ENCODE measurements around the gene CCNT1. TPM values are rescaled to one million over a fixed set of nuclear protein-coding genes. Genes with fewer than 3 reads are reported as not detected.
"Not testable (repeated sequence)": the region's sequence is repeated elsewhere in the genome, so short reads cannot be mapped to it uniquely, and the experiment has no call there.

Gene CCNT1
- total and polyA plus RNA-seq, 8 donors = 2.7 to 54.0 (median 9.2) TPM

GRCh38 chr12:48686615-48687334 lies 29.7 kb downstream of the CCNT1 start:
- TF ChIP-seq POLR2A (IDR thresholded peaks at IDR 0.05) (no peak), POLR2AphosphoS5 (IDR thresholded peaks at IDR 0.05) (no peak), EP300 (IDR thresholded peaks at IDR 0.05) (no peak)
- TF ChIP-seq, protein P1, sequence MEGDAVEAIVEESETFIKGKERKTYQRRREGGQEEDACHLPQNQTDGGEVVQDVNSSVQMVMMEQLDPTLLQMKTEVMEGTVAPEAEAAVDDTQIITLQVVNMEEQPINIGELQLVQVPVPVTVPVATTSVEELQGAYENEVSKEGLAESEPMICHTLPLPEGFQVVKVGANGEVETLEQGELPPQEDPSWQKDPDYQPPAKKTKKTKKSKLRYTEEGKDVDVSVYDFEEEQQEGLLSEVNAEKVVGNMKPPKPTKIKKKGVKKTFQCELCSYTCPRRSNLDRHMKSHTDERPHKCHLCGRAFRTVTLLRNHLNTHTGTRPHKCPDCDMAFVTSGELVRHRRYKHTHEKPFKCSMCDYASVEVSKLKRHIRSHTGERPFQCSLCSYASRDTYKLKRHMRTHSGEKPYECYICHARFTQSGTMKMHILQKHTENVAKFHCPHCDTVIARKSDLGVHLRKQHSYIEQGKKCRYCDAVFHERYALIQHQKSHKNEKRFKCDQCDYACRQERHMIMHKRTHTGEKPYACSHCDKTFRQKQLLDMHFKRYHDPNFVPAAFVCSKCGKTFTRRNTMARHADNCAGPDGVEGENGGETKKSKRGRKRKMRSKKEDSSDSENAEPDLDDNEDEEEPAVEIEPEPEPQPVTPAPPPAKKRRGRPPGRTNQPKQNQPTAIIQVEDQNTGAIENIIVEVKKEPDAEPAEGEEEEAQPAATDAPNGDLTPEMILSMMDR (IDR thresholded peaks at IDR 0.05) = no peak
- intact Hi-C loops (cut with DNase I; ENCODE audit: low total_unique reads) = no loop called here
- no peak for DNase-seq
- H3K27ac ChIP-seq = no peak overlapping the region
- peaks cover 0 to 38% (median 30%) of the 10 kb centered on the region in 4 donors for H3K36me3 ChIP-seq
- H3K4me1 ChIP-seq = peaks cover 0 to 25% (median 13%) of the 10 kb centered on the region in 4 donors
- no peaks in the 10 kb centered on the region for H3K27me3 ChIP-seq
- H3K4me3 ChIP-seq = no peak overlapping the region
- WGBS, 5 donors = 87 to 97% (median 90%) methylated on average over 6 of the region's 6 CpGs
- H3K9me3 ChIP-seq = no peaks in the 10 kb centered on the region

DNA sequence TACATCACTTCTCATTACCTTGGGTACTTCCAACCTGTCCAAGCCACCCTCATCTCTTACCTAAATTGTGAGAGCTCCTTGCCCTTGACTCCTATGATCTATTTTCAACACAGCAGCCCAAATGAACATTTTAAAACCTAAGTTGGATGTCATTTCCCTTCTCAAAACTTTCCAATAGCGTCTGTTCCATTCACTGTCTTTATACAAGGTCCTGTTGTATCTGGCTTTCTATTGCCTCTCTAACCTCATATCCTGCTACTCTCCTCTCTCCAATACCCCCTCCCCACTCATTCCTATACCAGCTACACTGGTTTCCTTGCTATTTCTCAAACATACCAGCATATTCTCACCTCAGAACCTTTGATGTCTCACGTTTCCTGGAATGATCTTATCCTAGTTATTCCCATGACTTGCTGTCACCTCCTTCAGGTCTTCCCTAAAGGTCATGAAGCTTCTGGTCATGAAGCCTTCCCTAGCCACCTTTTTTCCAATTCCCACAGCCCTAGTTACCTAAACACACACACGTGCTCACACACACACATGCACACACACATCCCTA lies 30.4 kb downstream of the CCNT1 start:
- Histone ChIP-seq H3K4me3 (no peak overlapping the region), H3K27me3 (no peaks in the 10 kb centered on the region), H3K9me3 (no peaks in the 10 kb centered on the region), H3K36me3 (peaks cover 0 to 33% (median 27%) of the 10 kb centered on the region in 4 donors), H3K4me1 (peaks cover 1 to 22% (median 12%) of the 10 kb centered on the region in 4 donors), H3K27ac (no peak overlapping the region)
- DNase-seq = no peak
- no peak for TF ChIP-seq EP300 (IDR thresholded peaks at IDR 0.05)
- TF ChIP-seq POLR2A (IDR thresholded peaks at IDR 0.05) = no peak
- TF ChIP-seq, protein P1 (IDR thresholded peaks at IDR 0.05) = no peak
- TF ChIP-seq POLR2AphosphoS5 (IDR thresholded peaks at IDR 0.05) = no peak
- intact Hi-C loops (cut with DNase I; ENCODE audit: low total_unique reads) = no loop called here
- WGBS, 5 donors = 48 to 52% (median 49%) methylated on average over 3 of the region's 3 CpGs

DNA sequence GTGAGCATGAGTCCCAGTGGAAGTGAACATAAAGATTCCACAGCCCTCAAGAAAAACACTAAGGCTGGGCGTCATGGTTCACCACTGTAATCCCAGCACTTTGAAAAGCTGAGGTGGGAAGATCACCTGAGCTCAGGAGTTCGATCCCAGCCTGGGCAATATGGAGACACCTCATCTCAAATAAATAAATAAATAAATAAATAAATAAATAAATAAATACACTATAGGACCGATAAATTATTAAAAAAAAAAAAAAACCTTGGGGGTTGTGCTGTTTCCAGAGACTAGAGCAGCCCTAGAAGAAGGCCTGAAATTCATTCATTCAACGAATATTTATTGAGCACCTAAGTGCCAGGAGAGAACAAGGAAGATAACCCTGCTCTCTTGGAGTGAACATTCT lies 33.0 kb downstream of the CCNT1 start:
- DNase-seq = no peak
- Histone ChIP-seq H3K4me1 (peaks cover 27 to 36% (median 32%) of the 10 kb centered on the region in 4 donors), H3K4me3 (no peak overlapping the region), H3K27ac (no peak overlapping the region), H3K27me3 (no peaks in the 10 kb centered on the region), H3K9me3 (no peaks in the 10 kb centered on the region), H3K36me3 (peaks cover 0 to 31% (median 26%) of the 10 kb centered on the region in 4 donors)
- TF ChIP-seq, protein P1 (IDR thresholded peaks at IDR 0.05) = no peak
- TF ChIP-seq POLR2A (IDR thresholded peaks at IDR 0.05) = no peak
- no peak for TF ChIP-seq POLR2AphosphoS5 (IDR thresholded peaks at IDR 0.05)
- TF ChIP-seq EP300 (IDR thresholded peaks at IDR 0.05) = no peak
- WGBS, 5 donors = 81 to 88% (median 88%) methylated on average over 4 of the region's 4 CpGs
- intact Hi-C loops (cut with DNase I; ENCODE audit: low total_unique reads) = no loop called here

- peak overlapping the region; percentile 71 to 99 (median 93) for H3K4me3 ChIP-seq
- no peak for DNase-seq
- H3K36me3 ChIP-seq = peaks cover 0 to 31% (median 25%) of the 10 kb centered on the region in 4 donors
- 74 to 88% (median 81%) methylated on average over 2 of the region's 2 CpGs for WGBS, 5 donors
- H3K27me3 ChIP-seq = no peaks in the 10 kb centered on the region
- TF ChIP-seq EP300 (IDR thresholded peaks at IDR 0.05) = no peak
- TF ChIP-seq, protein P1 (IDR thresholded peaks at IDR 0.05) = no peak
- TF ChIP-seq POLR2AphosphoS5 (IDR thresholded peaks at IDR 0.05) = no peak
- TF ChIP-seq POLR2A (IDR thresholded peaks at IDR 0.05) = no peak
- H3K9me3 ChIP-seq = no peaks in the 10 kb centered on the region
- H3K4me1 ChIP-seq = peaks cover 31 to 42% (median 37%) of the 10 kb centered on the region in 4 donors
- H3K27ac ChIP-seq = peak overlapping the region in 4 of 5 donors; percentile 65 to 94 (median 94)
- intact Hi-C loops (cut with DNase I; ENCODE audit: low total_unique reads) = no loop called here
These were observed 33.6 kb downstream of the CCNT1 start for GRCh38 chr12:48682927-48683326.

DNA sequence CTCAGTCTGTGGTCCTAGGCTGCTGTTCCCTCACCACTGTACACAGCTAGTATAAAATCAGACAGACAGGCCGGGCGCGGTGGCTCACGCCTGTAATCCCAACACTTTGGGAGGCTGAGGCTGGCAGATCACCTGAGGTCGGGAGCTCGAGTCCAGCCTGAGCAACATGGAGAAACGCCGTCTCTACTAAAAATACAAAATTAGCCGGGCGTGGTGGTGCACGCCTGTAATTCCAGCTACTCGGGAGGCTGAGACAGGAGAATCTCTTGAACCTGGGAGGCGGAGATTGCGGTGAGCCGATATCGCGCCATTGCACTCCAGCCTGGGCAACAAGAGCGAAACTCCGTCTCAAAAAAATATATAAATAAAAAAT lies 34.0 kb downstream of the CCNT1 start:
- peaks cover under 1 to 30% (median 27%) of the 10 kb centered on the region in 4 donors for H3K36me3 ChIP-seq
- H3K9me3 ChIP-seq; H3K27me3 ChIP-seq; DNase-seq; intact Hi-C loops (cut with DNase I; ENCODE audit: low total_unique reads): not testable (repeated sequence)
- H3K27ac ChIP-seq = peak overlapping the region; percentile 65 to 94 (median 93)
- peak overlapping the region; percentile 71 to 99 (median 93) for H3K4me3 ChIP-seq
- 5 to 19% (median 12%) methylated on average over 19 of the region's 19 CpGs for WGBS, 5 donors
- peaks cover 33 to 46% (median 39%) of the 10 kb centered on the region in 4 donors for H3K4me1 ChIP-seq
